Measurements from ENCODE around the gene SOWAHA. TPM values are rescaled to one million over a fixed set of nuclear protein-coding genes. Genes with fewer than 3 reads are reported as not detected.

Gene SOWAHA
- total and polyA plus RNA-seq, 2 donors (not counting 1 experiment from before 2014, with no cell fraction given): not detected

GRCh38 chr5:132821791-132822190 is 8.7 kb downstream of the SOWAHA start:
- Histone ChIP-seq H3K9ac (ENCODE audit: low read length) (no peak overlapping the region), H3K27ac (ENCODE audit: low read length in 2 of 2) (no peak overlapping the region), H2AFZ (ENCODE audit: insufficient read depth, low read depth, low read length, poor library complexity, severe bottlenecking) (no peak overlapping the region), H3K27me3 (replicated peaks in 1 of 4; ENCODE audit: control extremely low read depth in 1 of 4, control insufficient read depth in 3 of 4, insufficient read depth in 4 of 4, low read length in 3 of 4) (peaks cover 0 to 65% (median 34%) of the 10 kb centered on the region in 4 experiments), H3K9me3 (ENCODE audit: control extremely low read depth in 1 of 3, control insufficient read depth in 2 of 3, insufficient read depth in 1 of 3, low read length in 2 of 3) (peaks cover 0 to 4% (median 0%) of the 10 kb centered on the region in 3 donors), H3K4me3 (ENCODE audit: control extremely low read depth in 1 of 5, extremely low read depth in 1 of 5, insufficient read depth in 1 of 5, low read depth in 2 of 5, low read length in 4 of 5) (no peak overlapping the region), H4K20me1 (ENCODE audit: control insufficient read depth, insufficient read depth, low read length, poor library complexity, severe bottlenecking) (no peaks in the 10 kb centered on the region), H3K36me3 (replicated peaks in 1 of 2; ENCODE audit: control extremely low read depth in 1 of 2, control insufficient read depth in 1 of 2, extremely low read depth in 1 of 2, insufficient read depth in 2 of 2, low read length in 1 of 2) (no peaks in the 10 kb centered on the region), H3K79me2 (ENCODE audit: control insufficient read depth, insufficient read depth, low read length) (no peaks in the 10 kb centered on the region), H3K4me1 (ENCODE audit: control insufficient read depth in 2 of 2, insufficient read depth in 2 of 2, low read length in 2 of 2) (peaks cover 33 to 37% of the 10 kb centered on the region in 2 donors), H3K4me2 (replicated peaks; ENCODE audit: low read depth, low read length, poor library complexity, severe bottlenecking) (no peak overlapping the region)
- Mint-ChIP-seq H3K27me3 (peaks cover 29% of the 10 kb centered on the region), H3K4me1 (peaks cover 14% of the 10 kb centered on the region), H3K4me3 (no peak overlapping the region), H3K9me3 (ENCODE audit: insufficient read depth) (no peaks in the 10 kb centered on the region), H3K27ac (no peak overlapping the region)
- POLR2A ChIA-PET: interaction anchor here (0.5 kb wide), 1 partner anchor 405 kb away, joined by 3 read pairs; no protein-coding TSS in a partner anchor
- intact Hi-C loops (cut with micrococcal nuclease): no loop called here
- 100% methylated on average over 1 of the region's 1 CpG for WGBS (ENCODE audit: insufficient coverage)
- CTCF ChIA-PET: interaction anchor here (0.8 to 6.2 kb wide), 9 partner anchors 10 to 583 kb away, joined by 3 to 66 read pairs (median 16); partner anchors contain the start of gene SHROOM1
- no peak for DNase-seq
- ATAC-seq (ENCODE audit: low read depth): no peak
- TF ChIP-seq EZH2 (IDR thresholded peaks at IDR 0.05; ENCODE audit: borderline replicate concordance, insufficient read depth, low read depth, low read length, poor library complexity, severe bottlenecking) (no peak), CTCF (IDR thresholded peaks at IDR 0.05) (no peak)

GRCh38 chr5:132822650-132823480 is 9.8 kb downstream of the SOWAHA start:
- WGBS (ENCODE audit: insufficient coverage): 21% methylated on average over 63 of the region's 68 CpGs
- Histone ChIP-seq H2AFZ (ENCODE audit: insufficient read depth, low read depth, low read length, poor library complexity, severe bottlenecking) (peak overlapping the region; percentile 50), H3K27me3 (replicated peaks in 1 of 4; ENCODE audit: control extremely low read depth in 1 of 4, control insufficient read depth in 3 of 4, insufficient read depth in 4 of 4, low read length in 3 of 4) (peaks cover 0 to 75% (median 38%) of the 10 kb centered on the region in 4 experiments), H3K9ac (ENCODE audit: low read length) (no peak overlapping the region), H3K4me1 (ENCODE audit: control insufficient read depth in 2 of 2, insufficient read depth in 2 of 2, low read length in 2 of 2) (peaks cover 33 to 37% of the 10 kb centered on the region in 2 donors), H3K9me3 (ENCODE audit: control extremely low read depth in 1 of 3, control insufficient read depth in 2 of 3, insufficient read depth in 1 of 3, low read length in 2 of 3) (peaks cover 0 to 4% (median 0%) of the 10 kb centered on the region in 3 donors), H3K4me3 (ENCODE audit: control extremely low read depth in 1 of 5, extremely low read depth in 1 of 5, insufficient read depth in 1 of 5, low read depth in 2 of 5, low read length in 4 of 5) (no peak overlapping the region), H4K20me1 (ENCODE audit: control insufficient read depth, insufficient read depth, low read length, poor library complexity, severe bottlenecking) (no peaks in the 10 kb centered on the region), H3K36me3 (replicated peaks in 1 of 2; ENCODE audit: control extremely low read depth in 1 of 2, control insufficient read depth in 1 of 2, extremely low read depth in 1 of 2, insufficient read depth in 2 of 2, low read length in 1 of 2) (no peaks in the 10 kb centered on the region), H3K27ac (ENCODE audit: low read length in 2 of 2) (no peak overlapping the region), H3K4me2 (replicated peaks; ENCODE audit: low read depth, low read length, poor library complexity, severe bottlenecking) (peak overlapping the region; percentile 41), H3K79me2 (ENCODE audit: control insufficient read depth, insufficient read depth, low read length) (no peaks in the 10 kb centered on the region)
- DNase-seq (no peak), ATAC-seq (ENCODE audit: low read depth) (no peak)
- H3K4me3 Mint-ChIP-seq: no peak overlapping the region
- POLR2A ChIA-PET: interaction anchor here (0.6 kb wide), 1 partner anchor 59 kb away, joined by 11 read pairs; no protein-coding TSS in a partner anchor
- TF ChIP-seq CTCF (IDR thresholded peaks at IDR 0.05) (no peak), EZH2 (IDR thresholded peaks at IDR 0.05; ENCODE audit: borderline replicate concordance, insufficient read depth, low read depth, low read length, poor library complexity, severe bottlenecking) (no peak)
- peaks cover 18% of the 10 kb centered on the region for H3K4me1 Mint-ChIP-seq
- no peaks in the 10 kb centered on the region for H3K9me3 Mint-ChIP-seq (ENCODE audit: insufficient read depth)
- intact Hi-C loops (cut with micrococcal nuclease): no loop called here
- H3K27me3 Mint-ChIP-seq: peaks cover 38% of the 10 kb centered on the region
- CTCF ChIA-PET: interaction anchor here (0.6 to 6.2 kb wide), 5 partner anchors 8 to 320 kb away, joined by 3 to 66 read pairs (median 3); no protein-coding TSS in a partner anchor
- no peak overlapping the region for H3K27ac Mint-ChIP-seq
